Skeletal muscle tissue (tissue), 4 donors: ENCODE measurements around the gene MYO9A. TPM values are rescaled to one million over a fixed set of nuclear protein-coding genes. Genes with fewer than 3 reads are reported as not detected.
"Not testable (repeated sequence)": the region's sequence is repeated elsewhere in the genome, so short reads cannot be mapped to it uniquely, and the experiment has no call there.

Experiments
- H3K27ac ChIP-seq: one replicate; pipeline ENCODE4 v1.7.0; 2013; ENCODE audit warnings: mild to moderate bottlenecking, low read depth, low read length, inconsistent platforms
- H3K27me3 ChIP-seq, 3 donors: one replicate each; pipeline ENCODE4 v1.7.0; 2013; ENCODE audit warnings: low read length in 3 of 3; ENCODE audit not compliant: control insufficient read depth in 3 of 3, insufficient read depth in 3 of 3
- H3K36me3 ChIP-seq, 3 donors: one replicate each; pipeline ENCODE4 v1.7.0; 2013; ENCODE audit warnings: low read length in 3 of 3; ENCODE audit not compliant: control insufficient read depth in 3 of 3, insufficient read depth in 3 of 3
- H3K4me1 ChIP-seq, 3 donors: one replicate each; pipeline ENCODE4 v1.7.0; 2013; ENCODE audit warnings: low read length in 3 of 3, mild to moderate bottlenecking in 3 of 3; ENCODE audit not compliant: control insufficient read depth in 3 of 3, insufficient read depth in 3 of 3
- H3K4me3 ChIP-seq, 3 donors: one replicate each; pipeline ENCODE4 v1.7.0; 2013; ENCODE audit warnings: low read length in 3 of 3
- H3K9ac ChIP-seq, 3 donors: one replicate each; pipeline ENCODE4 v1.7.0; 2013; ENCODE audit warnings: low read length in 3 of 3, mild to moderate bottlenecking in 3 of 3, moderate library complexity in 2 of 3, low read depth in 1 of 3
- H3K9me3 ChIP-seq, 3 donors: one replicate each; pipeline ENCODE4 v1.7.0; 2013; ENCODE audit warnings: low read length in 3 of 3; ENCODE audit not compliant: control insufficient read depth in 3 of 3
- total RNA-seq: library from RNA; depleted of rRNA; stranded (reverse); fragments of >200 nt; gene quantifications from one replicate; pipeline ENCODE4 v1.2.3, GENCODE V29; 2014
- donor health status: Osteomylitis.

Gene MYO9A
- total RNA-seq, 1 donor from 2014 or later, result 88.2 TPM

- H3K27ac ChIP-seq, result no peak overlapping the region
- H3K27me3 ChIP-seq, result no peaks in the 10 kb centered on the region
- H3K9me3 ChIP-seq, result no peaks in the 10 kb centered on the region
- no peak overlapping the region for H3K9ac ChIP-seq
- no peak overlapping the region for H3K4me3 ChIP-seq
- H3K4me1 ChIP-seq, result no peaks in the 10 kb centered on the region
- H3K36me3 ChIP-seq, result peaks cover 8 to 20% (median 9%) of the 10 kb centered on the region in 3 donors
These were observed 243.7 kb downstream of the MYO9A start for GRCh38 chr15:71874245-71874644.

DNA sequence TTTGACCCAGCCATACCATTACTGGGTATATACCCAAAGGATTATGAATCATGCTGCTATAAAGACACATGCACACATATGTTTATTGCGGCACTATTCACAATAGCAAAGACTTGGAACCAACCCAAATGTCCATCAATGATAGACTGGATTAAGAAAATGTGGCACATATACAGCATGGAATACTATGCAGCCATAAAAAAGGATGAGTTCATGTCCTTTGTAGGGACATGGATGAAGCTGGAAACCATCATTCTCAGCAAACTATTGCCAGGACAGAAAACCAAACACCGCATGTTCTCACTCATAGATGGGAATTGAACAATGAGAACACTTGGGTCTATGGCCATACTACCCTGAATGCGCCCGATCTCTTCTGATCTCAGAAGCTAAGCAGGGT lies 259.7 kb downstream of the MYO9A start:
- peaks cover 0 to 16% (median 11%) of the 10 kb centered on the region in 3 donors for H3K36me3 ChIP-seq
- not testable (repeated sequence) for H3K27me3 ChIP-seq, H3K9me3 ChIP-seq, H3K4me3 ChIP-seq, H3K9ac ChIP-seq, H3K4me1 ChIP-seq, H3K27ac ChIP-seq

- Histone ChIP-seq H3K4me3 (no peak overlapping the region), H3K27ac (no peak overlapping the region), H3K9me3 (no peaks in the 10 kb centered on the region), H3K9ac (no peak overlapping the region), H3K27me3 (no peaks in the 10 kb centered on the region), H3K4me1 (no peaks in the 10 kb centered on the region), H3K36me3 (peaks cover 12 to 46% (median 26%) of the 10 kb centered on the region in 3 donors)
These were observed 264.4 kb downstream of the MYO9A start for GRCh38 chr15:71853543-71853942.

- peaks cover 5 to 37% (median 37%) of the 10 kb centered on the region in 3 donors for H3K36me3 ChIP-seq
- H3K4me1 ChIP-seq, result no peaks in the 10 kb centered on the region
- H3K27me3 ChIP-seq, result no peaks in the 10 kb centered on the region
- H3K9me3 ChIP-seq, result no peaks in the 10 kb centered on the region
- H3K9ac ChIP-seq, result no peak overlapping the region
- H3K27ac ChIP-seq, result no peak overlapping the region
- no peak overlapping the region for H3K4me3 ChIP-seq
These were observed 273.0 kb downstream of the MYO9A start for GRCh38 chr15:71844916-71845315.

GRCh38 chr15:71841563-71841962 lies 276.4 kb downstream of the MYO9A start:
- Histone ChIP-seq H3K9ac (no peak overlapping the region), H3K4me1 (no peaks in the 10 kb centered on the region), H3K27me3 (no peaks in the 10 kb centered on the region), H3K4me3 (no peak overlapping the region), H3K27ac (no peak overlapping the region), H3K36me3 (peaks cover 2 to 14% (median 11%) of the 10 kb centered on the region in 3 donors), H3K9me3 (no peaks in the 10 kb centered on the region)

GRCh38 chr15:71830981-71831380 lies 287.0 kb downstream of the MYO9A start:
- no peak overlapping the region for H3K4me3 ChIP-seq
- H3K27me3 ChIP-seq, result no peaks in the 10 kb centered on the region
- peaks cover 25 to 38% (median 35%) of the 10 kb centered on the region in 3 donors for H3K36me3 ChIP-seq

GRCh38 chr15:71826196-71826595 lies 291.8 kb downstream of the MYO9A start:
- H3K36me3 ChIP-seq, result peaks cover 45 to 53% (median 45%) of the 10 kb centered on the region in 3 donors
- H3K27ac ChIP-seq, result no peak overlapping the region
- H3K4me3 ChIP-seq, result no peak overlapping the region
- H3K9me3 ChIP-seq, result peaks cover 3 to 4% (median 3%) of the 10 kb centered on the region in 3 donors
- H3K27me3 ChIP-seq, result no peaks in the 10 kb centered on the region
- H3K9ac ChIP-seq, result no peak overlapping the region
- no peaks in the 10 kb centered on the region for H3K4me1 ChIP-seq

More at GRCh38 chr15:71830981-71831380, 287.0 kb downstream of the MYO9A start:
- Histone ChIP-seq H3K27ac (no peak overlapping the region), H3K4me1 (no peaks in the 10 kb centered on the region), H3K9me3 (no peaks in the 10 kb centered on the region), H3K9ac (no peak overlapping the region)

- peaks cover 3 to 4% (median 3%) of the 10 kb centered on the region in 3 donors for H3K9me3 ChIP-seq
- H3K36me3 ChIP-seq, result peaks cover 45 to 52% (median 45%) of the 10 kb centered on the region in 3 donors
- no peaks in the 10 kb centered on the region for H3K27me3 ChIP-seq
- H3K4me3 ChIP-seq, result no peak overlapping the region
- H3K4me1 ChIP-seq, result no peaks in the 10 kb centered on the region
- H3K9ac ChIP-seq, result no peak overlapping the region
- H3K27ac ChIP-seq, result no peak overlapping the region
These were observed 292.8 kb downstream of the MYO9A start for GRCh38 chr15:71825021-71825730.

DNA sequence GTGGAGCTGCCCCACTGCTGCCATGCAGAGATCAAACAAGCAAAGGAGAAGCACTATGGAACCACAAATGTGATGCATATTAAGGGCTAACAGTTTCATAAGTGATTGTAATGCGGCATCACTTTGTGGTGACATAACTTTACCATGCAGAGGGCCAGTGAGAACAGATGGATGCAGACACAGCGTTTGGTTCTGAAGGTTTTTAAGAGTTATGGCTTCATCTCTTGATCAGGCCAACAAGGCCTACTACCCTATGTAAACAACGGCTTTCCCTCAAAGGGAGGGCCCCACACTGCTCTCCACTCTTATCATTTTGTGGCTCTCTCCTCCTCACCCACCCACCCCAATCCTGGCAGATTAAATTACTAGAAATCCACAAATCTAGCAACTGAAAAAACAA lies 294.1 kb downstream of the MYO9A start:
- Histone ChIP-seq H3K9me3 (peaks cover 3 to 4% (median 3%) of the 10 kb centered on the region in 3 donors), H3K27ac (no peak overlapping the region), H3K9ac (no peak overlapping the region), H3K4me3 (no peak overlapping the region), H3K4me1 (no peaks in the 10 kb centered on the region), H3K27me3 (no peaks in the 10 kb centered on the region), H3K36me3 (peaks cover 36 to 40% (median 38%) of the 10 kb centered on the region in 3 donors)

GRCh38 chr15:71822890-71823630 lies 294.9 kb downstream of the MYO9A start:
- Histone ChIP-seq H3K27me3 (no peaks in the 10 kb centered on the region), H3K27ac (no peak overlapping the region), H3K9me3 (peaks cover 3 to 4% (median 3%) of the 10 kb centered on the region in 3 donors), H3K4me1 (no peaks in the 10 kb centered on the region), H3K36me3 (peaks cover 30 to 37% (median 33%) of the 10 kb centered on the region in 3 donors), H3K9ac (no peak overlapping the region), H3K4me3 (no peak overlapping the region)
